ENCODE results near the gene C9orf85. TPM values are rescaled to one million over a fixed set of nuclear protein-coding genes. Genes with fewer than 3 reads are reported as not detected.

Gene C9orf85
- total and polyA plus RNA-seq, 2 of the 4 experiments (the other 2 are of a cell fraction), result 4.3 to 8.4 TPM

GRCh38 chr9:71965403-71965802, 54.0 kb downstream of the C9orf85 start:
- no peaks in the 10 kb centered on the region for H4K20me1 ChIP-seq (ENCODE audit: insufficient read depth, low read length)
- no peak overlapping the region for H4K8ac ChIP-seq (ENCODE audit: low read depth in 2 of 2, low read length in 2 of 2)
- H3K4me1 ChIP-seq (ENCODE audit: control insufficient read depth, insufficient read depth, low read length), result no peaks in the 10 kb centered on the region
- no peak overlapping the region for H3K18ac ChIP-seq (ENCODE audit: low read depth, low read length)
- no TSS peak for BruUV-seq (replicated peaks)
- H3K14ac ChIP-seq (replicated peaks; ENCODE audit: low read depth, low read length), result no peak overlapping the region
- H4K91ac ChIP-seq (ENCODE audit: insufficient read depth, low read depth, low read length), result no peak overlapping the region
- CTCF ChIA-PET, result no interaction called here
- H2AK9ac ChIP-seq (replicated peaks; ENCODE audit: low read depth, low read length, poor library complexity), result no peak overlapping the region
- H3K36me3 ChIP-seq (ENCODE audit: control insufficient read depth, insufficient read depth, low read length), result peaks cover 4% of the 10 kb centered on the region; the same call in 1 of the 2 replicates
- H3K23ac ChIP-seq (ENCODE audit: low read depth, low read length), result no peak overlapping the region
- no peaks in the 10 kb centered on the region for H3K27me3 ChIP-seq (ENCODE audit: control insufficient read depth, insufficient read depth, low read length)
- H3K56ac ChIP-seq (ENCODE audit: extremely low read depth, insufficient read depth, low read length), result no peak overlapping the region
- H3K79me1 ChIP-seq (ENCODE audit: low read depth in 1 of 2, low read length in 2 of 2), result peaks cover 0 to 3% of the 10 kb centered on the region in 2 experiments; a peak in 1 of 4 replicates
- dilution Hi-C loops (cut with HindIII; ENCODE audit: low sequenced_read_pairs, unreplicated experiment), result no loop called here
- no peak overlapping the region for H3K4ac ChIP-seq (ENCODE audit: low read depth, low read length)
- no CpG with 5 or more reads among the region's 1 CpG for WGBS, 2 experiments (ENCODE audit: extremely low coverage in 2 of 2, insufficient read length in 1 of 2)
- no peak overlapping the region for H2BK20ac ChIP-seq (ENCODE audit: low read depth, low read length)
- POLR2A ChIA-PET (ENCODE audit: unreplicated experiment), result no interaction called here
- ATAC-seq (ENCODE audit: low read depth), result no peak
- no peak for TF ChIP-seq RAD21 (IDR thresholded peaks at IDR 0.05; ENCODE audit: low read length)
- no peak for TF ChIP-seq RFX5 (IDR thresholded peaks at IDR 0.05; ENCODE audit: low read depth, low read length)
- no peak for TF ChIP-seq POLR2A (IDR thresholded peaks at IDR 0.05; ENCODE audit: low read depth, low read length)
- TF ChIP-seq FOS (IDR thresholded peaks at IDR 0.05; ENCODE audit: low read depth, low read length), result no peak
- no peak for TF ChIP-seq MAFK (IDR thresholded peaks at IDR 0.05; ENCODE audit: low read depth, low read length)
- no peak for TF ChIP-seq RCOR1 (IDR thresholded peaks at IDR 0.05; ENCODE audit: insufficient replicate concordance, low read length)
- no peak for TF ChIP-seq MAZ (IDR thresholded peaks at IDR 0.05; ENCODE audit: borderline replicate concordance, low read depth, low read length)
- TF ChIP-seq CHD1 (IDR thresholded peaks at IDR 0.05; ENCODE audit: low read depth, low read length), result no peak
- no peak for TF ChIP-seq BHLHE40 (IDR thresholded peaks at IDR 0.05; ENCODE audit: low read depth, low read length)
- no peak for TF ChIP-seq ELK1 (IDR thresholded peaks at IDR 0.05; ENCODE audit: borderline replicate concordance, low read depth, low read length)
- TF ChIP-seq MXI1 (IDR thresholded peaks at IDR 0.05; ENCODE audit: borderline replicate concordance, low read depth, low read length), result no peak
- no peak for TF ChIP-seq SMC3 (IDR thresholded peaks at IDR 0.05; ENCODE audit: low read depth, low read length)
- TF ChIP-seq CEBPB (IDR thresholded peaks at IDR 0.05; ENCODE audit: low read depth, low read length), result no peak
- TF ChIP-seq NFE2L2 (IDR thresholded peaks at IDR 0.05; ENCODE audit: low read depth, low read length), result no peak
- TF ChIP-seq CTCF (conservative IDR thresholded peaks at IDR 0.05; ENCODE audit: low read depth, low read length), result no peak
- TF ChIP-seq USF2 (IDR thresholded peaks at IDR 0.05; ENCODE audit: low read depth, low read length), result no peak
- H3K4me3 ChIP-seq (ENCODE audit: insufficient read depth, low read depth, low read length), result no peak overlapping the region
- no peak overlapping the region for H3K4me2 ChIP-seq (ENCODE audit: low read depth, low read length)
- in situ Hi-C loops (cut with MboI; ENCODE audit: low sequenced_read_pairs), result no loop called here
- peaks cover 5% of the 10 kb centered on the region for H3K9me3 ChIP-seq (ENCODE audit: control insufficient read depth, insufficient read depth, low read length)
- H2BK5ac ChIP-seq (ENCODE audit: low read depth, low read length, poor library complexity, severe bottlenecking), result no peak overlapping the region
- H2AFZ ChIP-seq (replicated peaks; ENCODE audit: low read length, poor library complexity), result no peak overlapping the region
- no peaks in the 10 kb centered on the region for H3K9me1 ChIP-seq (ENCODE audit: insufficient read depth, low read length)
- no peak overlapping the region for H2BK15ac ChIP-seq (ENCODE audit: low read depth, low read length)
- no peak overlapping the region for H3K9ac ChIP-seq (ENCODE audit: low read depth, low read length)
- H3K27ac ChIP-seq (ENCODE audit: insufficient read depth, low read length), result no peak overlapping the region
- H4K5ac ChIP-seq (ENCODE audit: low read depth, low read length), result no peak overlapping the region
- no peak for DNase-seq
- intact Hi-C loops (cut with micrococcal nuclease), result no loop called here
- no peak overlapping the region for H2BK120ac ChIP-seq (ENCODE audit: low read depth, low read length)
- no peak overlapping the region for H2AK5ac ChIP-seq (ENCODE audit: low read depth, low read length)
